Neural crest cell (in vitro differentiated cells): ENCODE measurements around the gene LSAMP. TPM values are rescaled to one million over a fixed set of nuclear protein-coding genes. Genes with fewer than 3 reads are reported as not detected.
A peak's percentile ranks its signal among the peaks of the same experiment; 100 is the strongest.

Source experiments
- DNase-seq: peaks from one replicate; pipeline ENCODE4 v3.0.0; 2021; ENCODE audit warnings: low read depth, mixed read lengths, low spot score
- H3K27ac Mint-ChIP-seq: one replicate; pipeline ENCODE4 v1.8.0; 2021; ENCODE audit warnings: mild to moderate bottlenecking, mixed read lengths; ENCODE audit not compliant: unreplicated experiment
- H3K27me3 Mint-ChIP-seq: 2 replicates; pipeline ENCODE4 v1.8.0; 2021; ENCODE audit warnings: low read depth, mild to moderate bottlenecking, mixed read lengths
- H3K36me3 Mint-ChIP-seq: 2 replicates; pipeline ENCODE4 v1.8.0; 2021; ENCODE audit warnings: low read depth, mild to moderate bottlenecking, mixed read lengths
- H3K4me1 Mint-ChIP-seq: 2 replicates; pipeline ENCODE4 v1.8.0; 2021; ENCODE audit warnings: mixed read lengths
- H3K4me3 Mint-ChIP-seq: one replicate; pipeline ENCODE4 v1.8.0; 2021; ENCODE audit warnings: mild to moderate bottlenecking, mixed read lengths
- H3K9me3 Mint-ChIP-seq: 2 replicates; pipeline ENCODE4 v1.8.0; 2021; ENCODE audit warnings: mixed read lengths
- total RNA-seq: library from RNA; stranded (reverse); gene quantifications from 2 replicates; pipeline ENCODE4 v1.2.1, GENCODE V29; 2021
- TF ChIP-seq, protein P1 (sequence below): fragments of 200-600 bp; sonication (generic); conservative IDR thresholded peaks from 2 replicates; pipeline ENCODE4 v1.5.0; 2021; ENCODE audit warnings: antibody characterized with exemption, mild to moderate bottlenecking

Gene LSAMP
- total RNA-seq, 1 donor from 2014 or later: 36.7 TPM

DNA sequence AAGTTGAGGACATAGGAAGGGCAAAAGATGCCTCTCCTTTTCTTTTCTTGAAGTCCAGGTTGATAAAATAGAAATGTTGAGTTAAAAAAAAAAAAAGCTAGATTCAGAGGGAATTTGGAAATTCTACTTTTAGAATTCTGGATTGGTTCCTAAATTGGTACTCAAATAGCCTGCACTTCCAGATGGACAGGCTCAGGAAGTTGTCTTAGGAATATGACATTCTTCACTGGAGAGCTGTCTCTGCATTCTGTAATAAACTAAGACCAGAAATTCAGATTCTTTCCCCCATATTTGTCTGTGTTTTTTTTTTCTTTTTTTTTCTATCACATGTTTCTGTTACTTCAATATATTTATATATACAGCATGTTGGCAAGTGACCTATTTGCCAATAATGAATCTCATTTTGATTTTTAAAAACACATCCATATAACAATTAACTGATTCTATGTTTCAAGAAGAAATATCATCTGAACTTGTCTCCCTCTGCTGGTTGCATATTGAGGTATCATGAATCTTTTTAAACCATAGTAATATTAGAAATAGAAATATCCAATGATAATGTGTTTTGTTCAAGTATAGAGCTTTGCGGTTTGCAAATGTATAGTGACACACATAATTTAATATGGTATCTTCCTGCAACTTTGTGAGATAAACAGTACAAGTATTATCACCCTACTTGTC, 8.5 kb upstream of the LSAMP start:
- H3K36me3 Mint-ChIP-seq: peaks cover 3% of the 10 kb centered on the region
- H3K4me3 Mint-ChIP-seq: no peak overlapping the region
- no peak for DNase-seq
- peaks cover 12% of the 10 kb centered on the region for H3K4me1 Mint-ChIP-seq
- peaks cover 3% of the 10 kb centered on the region for H3K9me3 Mint-ChIP-seq
- H3K27ac Mint-ChIP-seq: no peak overlapping the region
- TF ChIP-seq, protein P1, sequence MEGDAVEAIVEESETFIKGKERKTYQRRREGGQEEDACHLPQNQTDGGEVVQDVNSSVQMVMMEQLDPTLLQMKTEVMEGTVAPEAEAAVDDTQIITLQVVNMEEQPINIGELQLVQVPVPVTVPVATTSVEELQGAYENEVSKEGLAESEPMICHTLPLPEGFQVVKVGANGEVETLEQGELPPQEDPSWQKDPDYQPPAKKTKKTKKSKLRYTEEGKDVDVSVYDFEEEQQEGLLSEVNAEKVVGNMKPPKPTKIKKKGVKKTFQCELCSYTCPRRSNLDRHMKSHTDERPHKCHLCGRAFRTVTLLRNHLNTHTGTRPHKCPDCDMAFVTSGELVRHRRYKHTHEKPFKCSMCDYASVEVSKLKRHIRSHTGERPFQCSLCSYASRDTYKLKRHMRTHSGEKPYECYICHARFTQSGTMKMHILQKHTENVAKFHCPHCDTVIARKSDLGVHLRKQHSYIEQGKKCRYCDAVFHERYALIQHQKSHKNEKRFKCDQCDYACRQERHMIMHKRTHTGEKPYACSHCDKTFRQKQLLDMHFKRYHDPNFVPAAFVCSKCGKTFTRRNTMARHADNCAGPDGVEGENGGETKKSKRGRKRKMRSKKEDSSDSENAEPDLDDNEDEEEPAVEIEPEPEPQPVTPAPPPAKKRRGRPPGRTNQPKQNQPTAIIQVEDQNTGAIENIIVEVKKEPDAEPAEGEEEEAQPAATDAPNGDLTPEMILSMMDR: peak; percentile 61
- H3K27me3 Mint-ChIP-seq: no peaks in the 10 kb centered on the region

DNA sequence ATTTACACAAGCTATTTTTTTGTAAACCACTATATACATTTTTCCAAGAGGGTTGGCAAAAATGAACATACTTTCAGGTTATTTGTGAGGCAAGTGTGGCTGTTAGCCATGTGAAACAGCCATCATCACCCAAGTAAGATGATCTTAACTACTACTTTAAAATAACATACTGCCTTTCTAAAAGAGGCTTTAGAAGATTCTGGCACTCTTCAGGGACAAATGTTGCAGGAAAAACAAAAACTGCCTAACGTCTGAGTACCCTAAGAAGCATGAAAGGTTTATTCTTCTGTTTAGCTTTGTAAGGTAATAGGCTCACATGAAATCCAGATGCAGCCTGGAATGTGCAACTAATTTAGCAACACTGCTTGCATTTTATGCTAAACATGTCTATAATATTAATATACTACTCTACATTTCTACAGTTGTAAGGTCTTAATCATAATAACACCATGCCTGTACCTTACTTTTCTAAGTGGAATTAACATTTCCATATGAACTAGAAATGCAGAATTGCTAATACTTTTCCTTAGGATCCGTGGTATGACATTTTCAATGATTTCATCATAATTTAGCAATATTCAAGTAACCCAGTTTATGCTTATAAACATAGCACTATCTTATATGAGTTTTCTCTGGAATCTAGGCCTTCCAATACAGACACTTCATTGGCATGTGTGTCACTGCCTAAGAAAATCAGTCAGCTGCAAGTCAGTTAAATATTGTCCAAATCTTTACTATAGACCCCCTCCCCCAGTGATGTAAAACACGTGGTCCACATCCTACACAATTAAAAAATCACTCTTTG, 4.5 kb upstream of the LSAMP start:
- Mint-ChIP-seq H3K4me3 (no peak overlapping the region), H3K36me3 (no peaks in the 10 kb centered on the region), H3K4me1 (peaks cover 35% of the 10 kb centered on the region), H3K9me3 (peaks cover 2% of the 10 kb centered on the region), H3K27ac (no peak overlapping the region), H3K27me3 (no peaks in the 10 kb centered on the region)
- TF ChIP-seq, protein P1: no peak
- DNase-seq: no peak

GRCh38 chr3:116445990-116446389, 703 bp upstream of the LSAMP start:
- Mint-ChIP-seq H3K36me3 (no peaks in the 10 kb centered on the region), H3K4me1 (peaks cover 58% of the 10 kb centered on the region), H3K27me3 (no peaks in the 10 kb centered on the region), H3K4me3 (peak overlapping the region; percentile 95), H3K9me3 (peaks cover 2% of the 10 kb centered on the region), H3K27ac (peak overlapping the region; percentile 97)
- TF ChIP-seq, protein P1: no peak
- DNase-seq: peak; percentile 2

DNA sequence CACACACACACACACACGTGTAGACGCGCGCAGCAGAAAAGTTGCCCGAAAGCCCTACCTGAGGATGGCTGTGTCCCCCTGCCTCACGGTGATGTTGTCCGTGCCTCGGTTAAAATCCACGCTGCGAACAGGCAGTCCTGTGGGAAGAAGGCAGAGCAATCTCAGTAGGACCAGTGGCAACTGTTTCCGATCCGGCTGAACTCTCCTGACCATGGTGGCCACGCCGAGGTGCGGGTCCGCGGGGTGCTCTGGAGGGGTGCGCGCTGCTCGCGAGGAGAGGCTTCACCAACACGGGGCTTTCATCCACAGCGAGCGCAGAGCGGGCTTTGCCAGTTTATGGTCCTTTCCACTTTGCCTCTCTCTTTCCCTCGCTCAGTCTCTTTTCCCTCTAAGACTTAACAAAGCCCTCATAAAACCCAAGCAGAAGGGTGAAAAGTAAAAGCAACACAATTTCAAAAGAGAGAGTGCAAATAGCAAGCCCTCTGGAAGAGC, 422 bp downstream of the LSAMP start:
- Mint-ChIP-seq H3K4me3 (peak overlapping the region; percentile 95), H3K4me1 (peaks cover 58% of the 10 kb centered on the region), H3K36me3 (no peaks in the 10 kb centered on the region), H3K27ac (peak overlapping the region; percentile 97), H3K27me3 (no peaks in the 10 kb centered on the region), H3K9me3 (peaks cover 2% of the 10 kb centered on the region)
- DNase-seq: peak; percentile 20
- TF ChIP-seq, protein P1: no peak

- H3K27me3 Mint-ChIP-seq: no peaks in the 10 kb centered on the region
- DNase-seq: peak; percentile 4
- H3K36me3 Mint-ChIP-seq: no peaks in the 10 kb centered on the region
- peak overlapping the region; percentile 97 for H3K27ac Mint-ChIP-seq
- TF ChIP-seq, protein P1: no peak
- H3K4me1 Mint-ChIP-seq: peaks cover 56% of the 10 kb centered on the region
- peaks cover 2% of the 10 kb centered on the region for H3K9me3 Mint-ChIP-seq
- H3K4me3 Mint-ChIP-seq: peak overlapping the region; percentile 95
Observed at GRCh38 chr3:116444115-116444747, 1.1 kb downstream of the LSAMP start.
